GM08714 (cell line): Measurements from ENCODE around the gene SEL1L3.

Experiments
- H3K4me3 ChIP-seq: fragments of 200-500 bp; sonication (Bioruptor generic); 2 replicates; pipeline ENCODE4 v1.5.1; 2014; ENCODE audit warnings: mild to moderate bottlenecking, low read length, inconsistent platforms
- ZNF274 ChIP-seq: IDR thresholded peaks from 2 replicates; pipeline ENCODE4 v1.6.1; 2012; ENCODE audit warnings: mild to moderate bottlenecking, low read depth, low read length

The SEL1L3 gene

DNA sequence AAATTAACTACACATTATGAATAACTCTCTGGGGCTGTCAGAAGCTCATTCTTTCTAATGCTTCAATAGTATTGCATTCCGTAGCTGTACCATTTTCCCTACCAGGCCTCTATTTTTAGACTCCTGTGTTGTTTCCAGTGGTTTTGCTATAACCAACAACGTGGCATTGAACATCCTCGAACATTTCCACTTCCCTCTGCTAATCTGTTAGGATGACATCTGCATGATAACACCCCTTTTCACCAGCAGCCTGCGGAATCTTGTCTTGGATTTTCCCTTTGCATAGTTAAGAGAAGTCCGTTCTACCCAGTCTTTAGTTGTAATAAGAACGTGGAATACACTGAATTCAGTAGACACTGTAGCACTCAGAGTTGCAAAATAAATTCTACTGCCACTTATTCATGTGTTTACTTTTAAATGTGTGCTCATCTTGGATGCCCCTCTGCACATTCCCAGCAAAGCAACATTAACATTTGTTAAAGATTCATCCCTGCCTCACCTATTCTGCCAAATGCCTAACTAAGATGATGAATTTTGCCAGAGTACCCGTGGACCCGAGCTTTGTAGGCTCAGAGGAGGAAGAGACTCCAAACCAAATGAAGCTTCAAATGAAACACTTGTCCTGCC lies 55.6 kb downstream of the SEL1L3 start:
- no peak overlapping the region for H3K4me3 ChIP-seq

DNA sequence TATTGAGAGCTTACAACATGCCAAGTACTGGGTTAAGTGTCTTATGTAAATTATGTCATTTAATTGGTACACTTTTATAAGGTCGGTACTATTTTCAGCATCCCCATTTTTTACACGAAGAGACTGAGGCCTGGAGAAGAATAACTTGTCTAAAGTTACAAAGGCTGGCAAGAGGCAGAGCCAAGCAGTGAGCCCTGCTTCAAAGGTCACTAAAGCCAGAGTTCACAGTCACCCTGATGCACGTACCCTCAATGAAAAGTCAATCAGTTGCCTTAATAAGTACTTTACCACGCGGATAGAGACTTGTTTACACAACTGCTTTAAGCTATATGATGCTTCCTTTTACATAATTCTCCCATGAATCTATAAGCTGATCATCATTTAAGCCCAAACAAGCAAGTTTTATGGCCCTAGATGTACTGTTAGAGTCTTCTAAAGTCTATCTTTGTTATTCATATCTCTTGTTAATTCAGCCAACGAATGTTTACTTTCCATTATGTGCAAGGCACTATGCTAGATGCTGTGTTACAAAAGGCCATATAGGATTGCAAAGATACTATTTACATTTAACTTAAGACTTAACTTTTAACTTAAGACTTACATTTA lies 57.4 kb downstream of the SEL1L3 start:
- TF ChIP-seq ZNF274: no peak
- H3K4me3 ChIP-seq: no peak overlapping the region

More for the DNA sequence above, 55.6 kb downstream of the SEL1L3 start:
- no peak for TF ChIP-seq ZNF274

DNA sequence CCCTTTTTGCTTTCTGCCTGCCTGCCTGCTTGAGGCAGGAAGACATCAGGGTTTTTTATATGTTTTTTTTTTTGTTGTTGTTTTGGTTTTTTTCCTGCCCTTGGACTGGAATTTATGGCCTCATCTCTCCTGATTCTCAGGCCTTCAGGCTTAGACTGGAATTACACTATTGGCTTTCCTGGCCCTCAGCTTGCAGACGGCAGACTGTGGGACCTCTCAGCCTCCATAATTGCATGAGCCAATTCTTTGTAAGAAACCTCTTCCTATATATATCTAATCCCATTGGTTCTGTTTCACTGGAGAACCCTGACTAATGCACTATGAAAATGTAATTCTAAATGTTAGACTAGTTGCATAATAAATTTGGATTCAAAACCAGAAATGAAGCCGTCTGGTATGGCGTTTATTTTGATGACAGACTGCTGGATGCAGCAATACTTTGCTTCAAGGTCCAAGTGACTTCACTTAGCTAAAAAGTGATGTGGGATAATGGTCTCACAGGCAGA lies 59.0 kb downstream of the SEL1L3 start:
- H3K4me3 ChIP-seq: no peak overlapping the region
- no peak for TF ChIP-seq ZNF274

DNA sequence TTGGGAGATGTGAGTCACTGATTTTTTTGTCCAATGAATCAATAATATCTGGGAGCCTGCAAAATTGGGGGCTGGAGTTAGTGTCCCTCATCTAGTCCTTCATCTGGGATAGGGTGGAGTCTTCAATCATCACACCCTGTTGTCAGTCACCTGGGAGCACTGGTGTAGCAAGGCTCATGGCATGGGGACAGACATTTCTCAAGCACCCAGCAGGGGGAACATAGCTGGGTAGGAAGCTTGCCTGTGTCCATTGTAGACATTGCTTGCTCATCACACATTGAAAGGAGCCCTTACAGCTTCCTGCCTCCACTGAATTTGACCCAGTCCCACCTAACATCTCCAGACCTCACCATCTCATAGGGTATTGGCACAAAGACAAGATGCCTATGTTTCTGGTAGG lies 61.2 kb downstream of the SEL1L3 start:
- TF ChIP-seq ZNF274: no peak
- H3K4me3 ChIP-seq: no peak overlapping the region

DNA sequence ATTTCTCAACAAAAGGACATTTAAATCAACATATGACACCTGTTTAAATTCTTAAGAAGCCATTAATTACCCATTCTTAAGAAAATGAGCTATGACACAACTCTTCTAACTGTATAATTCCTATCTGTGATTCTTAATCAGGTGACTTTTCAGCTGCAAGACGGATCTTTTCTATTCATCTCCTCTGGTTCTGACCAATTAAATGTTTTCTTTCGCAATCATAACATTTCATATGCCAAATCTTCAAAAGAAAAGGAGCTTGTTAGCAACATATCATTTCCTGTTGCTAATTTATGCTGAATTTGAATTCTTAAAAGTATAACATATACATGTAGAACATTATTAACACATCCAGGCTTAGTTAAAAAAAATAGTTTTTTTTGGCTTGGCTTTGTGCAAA lies 62.5 kb downstream of the SEL1L3 start:
- H3K4me3 ChIP-seq: no peak overlapping the region
- TF ChIP-seq ZNF274: no peak

DNA sequence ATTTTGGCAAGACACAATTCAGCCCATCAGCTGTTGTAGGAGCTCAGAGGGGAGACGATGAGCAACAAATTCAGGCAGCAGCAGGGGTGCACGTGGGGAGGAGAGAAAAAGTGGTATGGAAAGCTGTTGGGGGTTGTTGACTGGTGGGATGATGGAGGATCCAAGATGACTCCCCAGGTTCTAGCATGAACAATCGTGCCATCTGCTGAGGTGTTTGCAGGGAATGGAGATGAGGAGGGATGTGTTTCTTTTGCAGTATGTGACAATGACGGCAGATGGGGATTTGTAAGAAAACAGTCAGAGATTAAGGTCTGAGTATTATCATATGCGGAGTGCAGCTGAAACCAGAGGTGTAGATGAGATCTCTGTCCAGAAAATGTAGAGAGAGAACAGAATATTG lies 63.3 kb downstream of the SEL1L3 start:
- no peak overlapping the region for H3K4me3 ChIP-seq
- no peak for TF ChIP-seq ZNF274

DNA sequence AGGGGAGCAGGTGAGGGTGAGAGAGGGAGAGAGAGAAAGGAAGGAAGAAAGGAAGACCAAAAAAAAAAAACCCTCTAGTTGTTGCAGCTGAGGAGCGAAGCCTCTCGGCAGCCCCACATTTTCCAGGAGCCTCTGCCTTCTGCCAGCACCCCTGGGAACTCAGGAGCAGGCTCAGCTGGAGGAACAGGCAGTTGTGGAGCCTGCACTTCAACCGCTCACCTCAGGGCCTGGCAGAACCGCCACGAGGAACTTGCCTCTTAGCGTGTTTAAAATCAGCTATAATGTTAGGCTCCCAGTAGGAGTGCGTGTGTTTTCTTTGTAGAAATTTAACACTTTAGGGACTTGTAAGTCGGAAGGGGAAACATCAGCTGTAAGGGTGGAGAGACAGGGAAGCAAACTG lies 65.7 kb downstream of the SEL1L3 start:
- H3K4me3 ChIP-seq: no peak overlapping the region
- no peak for TF ChIP-seq ZNF274

DNA sequence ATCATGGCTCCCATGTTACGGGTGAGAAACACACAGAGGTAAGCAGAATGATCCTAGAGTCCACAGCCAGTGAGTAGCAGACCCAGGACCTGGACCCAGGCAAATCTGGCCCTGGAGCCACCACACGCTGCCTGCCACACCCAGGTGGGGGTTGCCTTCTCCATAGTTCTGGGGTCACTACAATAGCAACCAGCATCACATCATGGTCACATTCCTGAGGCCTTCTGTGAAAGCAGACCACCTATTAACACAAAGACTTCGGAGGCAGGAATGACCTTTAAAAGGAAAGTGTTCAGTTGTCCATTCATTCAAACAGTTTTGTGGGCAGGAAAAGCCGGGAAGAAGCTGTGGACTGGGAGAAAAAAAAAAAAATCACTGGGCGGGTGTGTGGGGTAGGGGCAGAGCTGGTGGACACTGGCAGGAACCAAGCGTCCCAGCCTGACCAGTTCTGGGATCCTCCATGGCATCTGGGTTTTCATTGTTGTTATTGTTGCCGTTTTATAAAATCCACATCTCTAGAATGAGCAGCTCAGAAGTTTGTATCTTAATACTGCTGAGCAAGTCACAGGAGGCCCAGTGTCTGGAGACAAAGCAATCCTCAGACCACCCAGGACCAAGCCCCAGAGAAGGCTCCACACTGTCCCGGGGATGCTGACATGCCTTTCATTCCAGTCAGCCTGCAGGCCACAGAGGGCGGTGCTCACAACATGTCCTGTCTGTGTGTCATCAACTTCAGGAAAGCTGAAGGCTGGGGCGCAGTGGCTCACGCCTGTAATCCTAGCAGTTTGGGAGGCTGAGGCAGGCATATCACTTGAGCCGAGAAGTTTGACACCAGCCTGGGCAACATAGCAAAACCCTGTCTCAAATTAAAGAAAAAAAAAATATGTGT lies 67.0 kb downstream of the SEL1L3 start:
- no peak for TF ChIP-seq ZNF274
- H3K4me3 ChIP-seq: no peak overlapping the region

DNA sequence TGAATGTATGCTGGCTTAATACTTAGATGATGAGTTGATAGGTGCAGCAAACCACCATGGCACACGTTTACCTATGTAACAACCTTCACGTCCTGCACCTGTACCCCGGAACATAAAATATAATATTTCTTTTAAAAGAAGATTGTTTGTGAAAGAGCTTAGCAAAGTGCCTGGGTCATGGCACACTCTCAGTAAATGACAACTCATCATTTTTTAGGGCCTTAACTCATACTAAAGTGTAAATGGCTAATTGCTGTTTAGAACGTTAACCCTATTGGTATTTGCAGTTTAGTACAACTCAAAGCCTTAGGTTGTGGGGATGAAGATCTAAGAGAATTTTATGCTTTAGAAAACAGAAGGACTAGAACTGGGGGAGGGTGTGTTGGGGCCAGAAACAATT lies 67.7 kb downstream of the SEL1L3 start:
- TF ChIP-seq ZNF274: no peak
- no peak overlapping the region for H3K4me3 ChIP-seq

DNA sequence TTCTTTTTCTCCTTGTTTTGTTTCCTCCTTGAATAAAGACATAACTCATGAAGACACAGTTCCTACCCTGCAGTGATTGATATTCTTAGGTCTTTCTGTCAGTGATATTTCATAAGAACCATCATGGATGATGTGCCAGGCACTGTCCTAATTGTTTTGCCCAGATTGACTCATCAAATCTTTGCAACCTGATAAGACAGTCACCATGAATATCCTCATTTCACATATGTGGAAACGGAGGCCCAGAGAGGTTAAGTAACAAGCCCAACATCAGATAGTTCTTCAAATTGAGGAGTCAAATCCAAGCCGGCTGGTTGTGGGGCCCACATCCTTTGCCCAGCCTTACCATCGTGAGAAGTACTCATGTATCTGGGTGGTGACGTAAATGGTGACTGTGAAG lies 69.9 kb downstream of the SEL1L3 start:
- no peak for TF ChIP-seq ZNF274
- H3K4me3 ChIP-seq: no peak overlapping the region

DNA sequence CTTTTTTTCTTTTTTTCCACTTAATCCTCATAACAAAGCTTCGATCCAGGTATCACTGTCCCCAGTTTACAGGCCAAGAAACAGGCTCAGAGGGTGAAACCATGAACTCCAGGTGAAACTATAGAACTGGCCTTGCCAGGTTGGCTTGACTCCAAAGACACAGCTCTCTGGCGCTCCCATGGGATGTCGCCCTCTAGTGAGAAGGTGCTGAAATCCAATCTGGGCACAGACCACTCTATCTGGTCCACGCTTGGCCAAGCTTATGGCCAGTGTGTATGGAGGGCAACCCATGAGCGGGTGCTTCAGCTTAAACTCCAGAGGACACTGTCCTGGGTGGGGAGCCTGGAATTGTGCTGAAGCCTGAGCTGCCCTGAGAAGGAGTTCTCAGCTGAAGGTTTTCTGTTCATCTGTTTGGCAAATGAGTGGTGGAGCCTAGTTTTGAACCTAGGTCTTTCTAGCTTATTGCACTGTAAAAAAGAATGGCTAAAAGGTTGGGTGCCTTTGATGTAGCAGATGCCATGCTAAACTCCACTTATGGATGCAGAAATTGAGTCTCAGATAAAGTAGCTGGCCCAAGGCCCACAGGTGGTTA lies 70.5 kb downstream of the SEL1L3 start:
- TF ChIP-seq ZNF274: no peak
- H3K4me3 ChIP-seq: no peak overlapping the region

DNA sequence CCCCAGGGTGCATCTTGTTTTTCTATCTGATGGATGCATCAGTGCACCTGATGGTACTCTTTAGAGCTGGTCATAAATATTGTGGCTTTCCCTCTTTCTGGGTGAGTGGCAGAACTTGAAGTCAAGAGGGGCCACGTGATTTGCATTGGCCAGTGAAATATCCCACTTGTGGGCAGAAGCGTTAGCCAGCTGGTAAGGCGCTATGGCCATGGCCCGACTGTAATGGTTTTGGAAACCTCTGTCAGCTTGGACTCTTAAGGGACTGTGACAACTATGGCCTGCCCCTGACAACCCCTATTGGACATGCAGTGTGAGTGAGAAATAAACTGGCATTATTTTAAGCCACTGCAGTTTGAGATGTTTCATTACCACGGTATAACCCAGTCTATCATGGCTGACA lies 72.8 kb downstream of the SEL1L3 start:
- no peak for TF ChIP-seq ZNF274
- H3K4me3 ChIP-seq: no peak overlapping the region

DNA sequence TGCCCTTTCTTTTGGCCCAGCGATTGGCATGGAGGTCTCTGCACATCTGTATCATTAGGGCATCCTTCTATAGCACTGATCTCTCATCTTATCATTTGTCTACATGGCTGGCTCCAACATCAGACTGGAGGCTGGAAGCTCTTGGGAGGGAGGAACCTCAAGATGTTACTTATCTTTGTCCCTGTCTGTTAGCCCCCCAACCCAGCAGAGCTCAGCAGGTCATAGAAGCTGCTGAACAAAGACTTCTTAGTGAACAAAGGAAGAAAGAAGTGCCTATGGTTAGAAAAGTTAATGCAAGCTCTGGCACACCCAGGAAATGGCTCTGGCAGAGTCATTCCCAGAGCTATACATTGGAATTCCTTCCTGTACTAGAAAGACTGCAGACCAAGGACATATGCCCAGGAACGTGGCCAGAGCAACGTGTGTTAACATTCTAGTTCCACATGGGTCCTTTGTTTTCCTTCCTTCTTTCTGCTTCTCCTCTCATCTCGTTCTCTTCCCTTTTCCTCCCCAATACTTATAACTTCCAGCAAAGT lies 74.0 kb downstream of the SEL1L3 start:
- TF ChIP-seq ZNF274: no peak
- H3K4me3 ChIP-seq: no peak overlapping the region

DNA sequence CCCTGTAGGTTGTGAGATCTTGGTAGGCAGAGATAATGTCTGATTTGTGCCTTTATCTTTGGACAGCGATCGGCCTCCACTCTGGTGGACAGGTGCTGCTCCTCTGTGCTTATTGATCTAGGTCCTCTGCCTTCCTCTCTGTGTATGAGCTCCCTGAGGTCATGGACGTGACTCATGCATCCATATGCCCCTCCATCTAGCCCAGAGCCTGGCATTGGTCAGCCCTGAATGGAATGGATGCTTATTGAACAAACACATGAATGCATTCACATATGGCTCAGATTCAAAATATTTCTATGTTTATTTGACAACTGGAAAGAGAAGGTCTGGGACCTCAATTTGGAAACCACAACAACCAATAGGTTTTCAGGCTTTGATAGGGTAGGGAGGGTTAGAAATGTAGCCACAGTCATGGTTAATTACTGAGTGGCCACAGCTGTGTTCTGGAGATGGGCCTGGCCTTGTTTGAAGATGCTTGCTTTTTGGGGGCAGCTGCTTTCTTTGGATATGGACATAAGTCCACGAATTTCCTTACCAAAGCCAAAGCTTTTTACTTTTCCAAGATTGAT lies 76.2 kb downstream of the SEL1L3 start:
- H3K4me3 ChIP-seq: no peak overlapping the region
- no peak for TF ChIP-seq ZNF274

DNA sequence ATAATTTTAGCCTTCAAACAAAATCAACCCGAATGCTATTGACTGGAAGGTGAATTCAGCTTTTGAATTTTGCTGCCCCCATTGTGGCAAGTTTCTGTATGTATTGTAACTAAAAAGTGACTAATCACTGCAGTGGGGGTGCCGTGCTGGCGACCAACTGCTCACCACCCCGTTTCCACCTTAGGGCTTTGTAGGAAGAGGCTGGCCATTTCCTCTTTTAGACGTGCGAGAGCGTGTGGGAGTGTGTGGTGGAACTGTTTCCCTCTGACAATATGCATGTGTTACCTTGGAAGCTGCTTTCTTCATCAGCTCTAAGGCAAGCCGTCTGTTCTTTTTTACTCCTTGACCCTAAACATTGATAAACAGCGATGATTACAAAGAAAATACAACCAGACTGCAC lies 78.8 kb downstream of the SEL1L3 start:
- TF ChIP-seq ZNF274: no peak
- no peak overlapping the region for H3K4me3 ChIP-seq
